ENCODE data around the gene CD276. TPM values are rescaled to one million over a fixed set of nuclear protein-coding genes. Genes with fewer than 3 reads are reported as not detected.

The CD276 gene
- total RNA-seq, 2 donors from 2014 or later, result 24.6 to 59.7 TPM

GRCh38 chr15:73746261-73746660 lies 62.1 kb downstream of the CD276 start:
- no peak for DNase-seq
- H3K27me3 ChIP-seq, result no peaks in the 10 kb centered on the region
- H3K27ac ChIP-seq, result no peak overlapping the region
- H3K4me3 ChIP-seq, result no peak overlapping the region
- H3K4me1 ChIP-seq, result no peaks in the 10 kb centered on the region
- no peaks in the 10 kb centered on the region for H3K36me3 ChIP-seq (replicated peaks in 1 of 2; ENCODE audit: insufficient read depth in 1 of 2, low read depth in 2 of 2)
- TF ChIP-seq POLR2A (IDR thresholded peaks at IDR 0.05) (no peak), CTCF (IDR thresholded peaks at IDR 0.05) (no peak)
- no peak for ATAC-seq
- intact Hi-C loops (cut with DNase I), result no loop called here
- 43 to 48% methylated on average over 8 of the region's 8 CpGs for WGBS, 2 donors
- H3K9me3 ChIP-seq, result no peaks in the 10 kb centered on the region

GRCh38 chr15:73746883-73747282 lies 62.7 kb downstream of the CD276 start:
- no peak for TF ChIP-seq CTCF (IDR thresholded peaks at IDR 0.05)
- TF ChIP-seq POLR2A (IDR thresholded peaks at IDR 0.05), result no peak
- Histone ChIP-seq H3K27ac (no peak overlapping the region), H3K27me3 (peaks cover 0 to under 1% of the 10 kb centered on the region in 2 donors), H3K9me3 (no peaks in the 10 kb centered on the region), H3K4me1 (peaks cover under 1% of the 10 kb centered on the region), H3K4me3 (no peak overlapping the region), H3K36me3 (replicated peaks in 1 of 2; ENCODE audit: insufficient read depth in 1 of 2, low read depth in 2 of 2) (no peaks in the 10 kb centered on the region)
- WGBS, 2 donors, result 29 to 30% methylated on average over 7 of the region's 7 CpGs
- intact Hi-C loops (cut with DNase I), result no loop called here
- DNase-seq, result no peak
- no peak for ATAC-seq

- H3K9me3 ChIP-seq, result no peaks in the 10 kb centered on the region
- 66 to 74% methylated on average over 11 of the region's 11 CpGs for WGBS, 2 donors
- TF ChIP-seq CTCF (IDR thresholded peaks at IDR 0.05), result no peak
- no peak for TF ChIP-seq POLR2A (IDR thresholded peaks at IDR 0.05)
- no peak overlapping the region for H3K27ac ChIP-seq
- H3K4me3 ChIP-seq, result no peak overlapping the region
- H3K4me1 ChIP-seq, result peaks cover 9% of the 10 kb centered on the region
- ATAC-seq (no peak), DNase-seq (no peak)
- H3K36me3 ChIP-seq (replicated peaks in 1 of 2; ENCODE audit: insufficient read depth in 1 of 2, low read depth in 2 of 2), result no peaks in the 10 kb centered on the region
- intact Hi-C loops (cut with DNase I), result no loop called here
- peaks cover 0 to 8% of the 10 kb centered on the region in 2 donors for H3K27me3 ChIP-seq
Measured at GRCh38 chr15:73747847-73748590, 63.8 kb downstream of the CD276 start.

GRCh38 chr15:73748730-73749129 lies 64.5 kb downstream of the CD276 start:
- Histone ChIP-seq H3K27me3 (peaks cover 0 to 8% of the 10 kb centered on the region in 2 donors), H3K27ac (no peak overlapping the region), H3K4me1 (peaks cover 9% of the 10 kb centered on the region), H3K36me3 (replicated peaks in 1 of 2; ENCODE audit: insufficient read depth in 1 of 2, low read depth in 2 of 2) (no peaks in the 10 kb centered on the region), H3K9me3 (no peaks in the 10 kb centered on the region), H3K4me3 (no peak overlapping the region)
- ATAC-seq, result no peak
- 57 to 61% methylated on average over 6 of the region's 6 CpGs for WGBS, 2 donors
- DNase-seq, result no peak
- intact Hi-C loops (cut with DNase I), result no loop called here
- no peak for TF ChIP-seq CTCF (IDR thresholded peaks at IDR 0.05)
- TF ChIP-seq POLR2A (IDR thresholded peaks at IDR 0.05), result no peak

- Histone ChIP-seq H3K27me3 (peaks cover 0 to 8% of the 10 kb centered on the region in 2 donors), H3K4me1 (peaks cover 9% of the 10 kb centered on the region), H3K4me3 (no peak overlapping the region), H3K9me3 (no peaks in the 10 kb centered on the region), H3K27ac (no peak overlapping the region), H3K36me3 (replicated peaks in 1 of 2; ENCODE audit: insufficient read depth in 1 of 2, low read depth in 2 of 2) (no peaks in the 10 kb centered on the region)
- ATAC-seq, result no peak
- 74 to 88% methylated on average over 3 to 5 of the region's 5 CpGs for WGBS, 2 donors
- no peak for TF ChIP-seq POLR2A (IDR thresholded peaks at IDR 0.05)
- no peak for TF ChIP-seq CTCF (IDR thresholded peaks at IDR 0.05)
- intact Hi-C loops (cut with DNase I), result no loop called here
- DNase-seq, result no peak
Measured at GRCh38 chr15:73749533-73749932, 65.3 kb downstream of the CD276 start.
